Ishikawa (cell line): Measurements from ENCODE around the gene MYO5A.

ENCODE experiments used
- CEBPB ChIP-seq: IDR thresholded peaks from 2 replicates; pipeline ENCODE4 v1.6.1; 2012
- CREB1 ChIP-seq: IDR thresholded peaks from 2 replicates; pipeline ENCODE4 v1.6.1; 2012; ENCODE audit warnings: low read depth
- EGR1 ChIP-seq: IDR thresholded peaks from 2 replicates; pipeline ENCODE4 v1.6.1; 2012
- EP300 ChIP-seq: IDR thresholded peaks from 2 replicates; pipeline ENCODE4 v1.6.1; 2012; ENCODE audit warnings: borderline replicate concordance
- FOXM1 ChIP-seq: IDR thresholded peaks from 2 replicates; pipeline ENCODE4 v1.6.1; 2012; ENCODE audit warnings: low read depth, borderline replicate concordance
- MAX ChIP-seq: IDR thresholded peaks from 2 replicates; pipeline ENCODE4 v1.6.1; 2012
- NFIC ChIP-seq: IDR thresholded peaks from 2 replicates; pipeline ENCODE4 v1.6.1; 2012
- RAD21 ChIP-seq: IDR thresholded peaks from 2 replicates; pipeline ENCODE4 v1.6.1; 2012; ENCODE audit warnings: low read depth
- REST ChIP-seq: IDR thresholded peaks from 2 replicates; pipeline ENCODE4 v1.6.1; 2012; ENCODE audit warnings: low read depth, mild to moderate bottlenecking
- TAF1 ChIP-seq: IDR thresholded peaks from 2 replicates; pipeline ENCODE4 v1.6.1; 2012; ENCODE audit warnings: low read depth, mild to moderate bottlenecking
- TCF12 ChIP-seq: IDR thresholded peaks from 2 replicates; pipeline ENCODE4 v1.6.1; 2012; ENCODE audit warnings: low read depth
- TEAD4 ChIP-seq: IDR thresholded peaks from 2 replicates; pipeline ENCODE4 v1.6.1; 2012
- USF1 ChIP-seq: IDR thresholded peaks from 2 replicates; pipeline ENCODE4 v1.6.1; 2012
- YY1 ChIP-seq: IDR thresholded peaks from 2 replicates; pipeline ENCODE4 v1.6.1; 2012; ENCODE audit warnings: low read depth

GRCh38 chr15:52448011-52448890 lies 80.4 kb downstream of the MYO5A start:
- TF ChIP-seq EP300 (no peak), TAF1 (no peak), USF1 (no peak), TEAD4 (no peak), EGR1 (no peak), RAD21 (no peak), YY1 (no peak), MAX (no peak), REST (no peak), TCF12 (no peak), CEBPB (no peak), CREB1 (no peak), FOXM1 (no peak), NFIC (no peak)
